H1 (cell line): ENCODE results near the gene KCNK7. TPM values are rescaled to one million over a fixed set of nuclear protein-coding genes. Genes with fewer than 3 reads are reported as not detected.

Source experiments
- ATF2 ChIP-seq: IDR thresholded peaks from 2 replicates; pipeline ENCODE4 v1.6.1; 2012; ENCODE audit warnings: low read length, inconsistent platforms
- ATF3 ChIP-seq: IDR thresholded peaks from 2 replicates; pipeline ENCODE4 v1.6.1; 2011; ENCODE audit warnings: low read depth, mild to moderate bottlenecking, low read length; ENCODE audit not compliant: insufficient read depth
- BACH1 ChIP-seq: IDR thresholded peaks from 2 replicates; pipeline ENCODE4 v1.6.1; 2012; ENCODE audit warnings: low read length, improper control_type of control experiment
- CEBPB ChIP-seq: IDR thresholded peaks from 2 replicates; pipeline ENCODE4 v1.6.1; 2012; ENCODE audit warnings: low read depth, low read length
- CHD2 ChIP-seq: IDR thresholded peaks from 2 replicates; pipeline ENCODE4 v1.6.1; 2012; ENCODE audit warnings: low read length, improper control_type of control experiment
- CREB1 ChIP-seq: IDR thresholded peaks from 2 replicates; pipeline ENCODE4 v1.6.1; 2012; ENCODE audit warnings: inconsistent platforms
- CTCF ChIP-seq, 3 experiments: IDR thresholded peaks; 1 replicate in 2 of 3; 2 replicates in 1 of 3; pipeline versions ENCODE4 v1.5.1 to v1.6.1; 2011; ENCODE audit warnings: low read length in 3 of 3, mild to moderate bottlenecking in 3 of 3, inconsistent platforms in 2 of 3, low read depth in 1 of 3, moderate library complexity in 1 of 3; ENCODE audit not compliant: insufficient read depth in 1 of 3; ENCODE audit errors: control extremely low read depth in 1 of 3
- POLR2A ChIP-seq, 2 experiments: IDR thresholded peaks; 1 replicate in 1 of 2; 2 replicates in 1 of 2; pipeline ENCODE4 v1.6.1; 2011; ENCODE audit warnings: low read depth in 2 of 2, low read length in 2 of 2, mild to moderate bottlenecking in 2 of 2; ENCODE audit errors: control extremely low read depth in 1 of 2
- SAP30 ChIP-seq: fragments of 300-600 bp; sonication (generic); IDR thresholded peaks from 2 replicates; pipeline ENCODE4 v1.7.1; 2012; ENCODE audit warnings: low read length, moderate library complexity, mild to moderate bottlenecking, inconsistent platforms; ENCODE audit not compliant: insufficient read depth, insufficient replicate concordance
- SIX5 ChIP-seq: IDR thresholded peaks from 2 replicates; pipeline ENCODE4 v1.6.1; 2011; ENCODE audit warnings: mild to moderate bottlenecking, low read depth, low read length
- SUZ12 ChIP-seq: fragments of 200-600 bp; sonication (generic); IDR thresholded peaks from 2 replicates; pipeline ENCODE4 v1.6.1; 2012; ENCODE audit warnings: mild to moderate bottlenecking, inconsistent platforms, low read length, moderate library complexity, mixed read lengths
- TAF1 ChIP-seq: IDR thresholded peaks from 2 replicates; pipeline ENCODE4 v1.6.1; 2011; ENCODE audit warnings: mild to moderate bottlenecking, low read depth, low read length
- polyA plus RNA-seq, 7 experiments: library from polyadenylated mRNA; depleted of rRNA in 3 of 7; stranded (reverse) in 5 of 7; unstranded in 2 of 7; fragments of >200 nt in 5 of 7; fragments of 200-250 nt in 2 of 7; gene quantifications; 1 replicate in 5 of 7; 2 replicates in 1 of 7; 4 replicates in 1 of 7; pipeline versions ENCODE4 v1.2.1 to v1.2.3, GENCODE V29; 2011 to 2013; ENCODE audit warnings: missing spikeins in 2 of 7, mixed read lengths in 2 of 7
- total RNA-seq: library from RNA; stranded (reverse); fragmentation: NEBNext Ultra II Directional; extraction: Animal tissue kit (Norgen Biotek cat#: 25700); gene quantifications from 2 replicates; pipeline ENCODE4 v1.2.1, GENCODE V29; 2021

KCNK7 gene
- total and polyA plus RNA-seq, 2 of the 8 experiments (the other 6 are each of a cell fraction or from before 2014, with no cell fraction given): 0.74 to 1.0 TPM

- TF ChIP-seq ATF2: no peak; the same call in 1 of the 2 replicates
- TF ChIP-seq TAF1: peak; percentile 11; the same call in 1 of the 2 replicates
- TF ChIP-seq CEBPB: no peak
- 0 out of 3 replicates have a peak, but pooled peaks of 1 of the 2 experiments have one; percentile 49 for TF ChIP-seq POLR2A (IDR thresholded peaks at IDR 0.05; ENCODE audit: control extremely low read depth in 1 of 2, low read depth in 2 of 2, low read length in 2 of 2)
- no peak for TF ChIP-seq BACH1
- TF ChIP-seq ATF3: no peak
- peak; percentile 93 for TF ChIP-seq CREB1
- no peak for TF ChIP-seq SUZ12
- TF ChIP-seq SAP30: no peak
- no peak for TF ChIP-seq CTCF (IDR thresholded peaks at IDR 0.05; ENCODE audit: control extremely low read depth in 1 of 3, insufficient read depth in 1 of 3, low read depth in 1 of 3, low read length in 3 of 3)
- TF ChIP-seq CHD2: peak; percentile 94
- TF ChIP-seq SIX5: peak; percentile 28; the same call in 1 of the 2 replicates
These were observed 19.8 kb upstream of the KCNK7 start, which contains the start of gene PCNX3 (continued) for GRCh38 chr11:65615229-65615949.
